HEK293 (cell line): ENCODE results near the gene AMBRA1.

Experiments
- CTCF ChIA-PET: fragments of 350-600 bp; formaldehyde crosslinking; extraction: SDS; loops from one replicate; lab custom pipeline; 2021; ENCODE audit warnings: antibody characterized with exemption; lab: Yijun Ruan, JAX
- POLR2A ChIA-PET: fragments of 300-600 bp; formaldehyde crosslinking; extraction: SDS; loops from one replicate; lab custom pipeline; 2020; ENCODE audit warnings: antibody characterized with exemption, inconsistent platforms; lab: Yijun Ruan, JAX
- H3K27ac ChIP-seq: fragments of 200-500 bp; sonication (Bioruptor generic); 2 replicates; pipeline ENCODE4 v1.5.1; 2014; ENCODE audit warnings: low read depth, low read length, control low read depth, inconsistent platforms; ENCODE audit errors: extremely low read depth
- H3K36me3 ChIP-seq, 2 experiments: fragments of 200-500 bp in 1 of 2; sonication (Bioruptor generic) in 1 of 2; 1 replicate in 1 of 2; 2 replicates in 1 of 2; pipeline ENCODE4 v1.5.1; 2014 to 2017; ENCODE audit warnings: inconsistent platforms in 2 of 2, low read length in 2 of 2; ENCODE audit not compliant: control insufficient read depth in 2 of 2, insufficient read depth in 1 of 2
- H3K4me1 ChIP-seq: fragments of 200-500 bp; sonication (Bioruptor generic); 2 replicates; pipeline ENCODE4 v1.5.1; 2014; ENCODE audit warnings: mild to moderate bottlenecking, low read length, inconsistent platforms; ENCODE audit not compliant: control insufficient read depth, insufficient read depth
- H3K4me3 ChIP-seq: 2 replicates; pipeline ENCODE4 v1.5.1; 2011; ENCODE audit warnings: low read depth, mild to moderate bottlenecking, control low read depth, low read length, moderate library complexity
- H3K9me3 ChIP-seq: fragments of 200-500 bp; sonication (Bioruptor generic); 2 replicates; pipeline ENCODE4 v1.5.1; 2014; ENCODE audit warnings: low read depth, low read length, inconsistent platforms; ENCODE audit not compliant: control insufficient read depth, insufficient read depth
- GFI1B ChIP-seq: fragments of 450-650 bp; formaldehyde crosslinking; IDR thresholded peaks from 2 replicates; pipeline ENCODE4 v1.5.1; 2016; ENCODE audit warnings: missing biosample characterization, missing genetic modification characterization
- HOXC10 ChIP-seq: sonication (generic); formaldehyde crosslinking; IDR thresholded peaks from 2 replicates; pipeline ENCODE4 v1.8.1; 2023; ENCODE audit warnings: mild to moderate bottlenecking, missing genetic modification reagents
- KLF1 ChIP-seq: fragments of 450-650 bp; formaldehyde crosslinking; IDR thresholded peaks from 2 replicates; pipeline ENCODE4 v1.5.1; 2016; ENCODE audit warnings: missing biosample characterization, missing genetic modification characterization
- KLF16 ChIP-seq: fragments of 450-650 bp; formaldehyde crosslinking; IDR thresholded peaks from 2 replicates; pipeline ENCODE4 v1.5.1; 2017; ENCODE audit warnings: missing biosample characterization, missing genetic modification characterization
- MEIS1 ChIP-seq: sonication (generic); formaldehyde crosslinking; IDR thresholded peaks from 2 replicates; pipeline ENCODE4 v1.8.1; 2022; ENCODE audit warnings: missing genetic modification reagents, mild to moderate bottlenecking, borderline replicate concordance
- OVOL3 ChIP-seq: fragments of 450-650 bp; formaldehyde crosslinking; IDR thresholded peaks from 2 replicates; pipeline ENCODE4 v1.5.1; 2016; ENCODE audit warnings: missing biosample characterization, missing genetic modification characterization
- PRDM1 ChIP-seq: fragments of 450-650 bp; formaldehyde crosslinking; IDR thresholded peaks from 2 replicates; pipeline ENCODE4; 2016; ENCODE audit warnings: missing biosample characterization, missing genetic modification characterization
- ZBTB1 ChIP-seq: fragments of 450-650 bp; formaldehyde crosslinking; IDR thresholded peaks from 2 replicates; pipeline ENCODE4 v1.5.1; 2016; ENCODE audit warnings: missing biosample characterization, missing genetic modification characterization
- ZEB2 ChIP-seq: fragments of 450-650 bp; formaldehyde crosslinking; IDR thresholded peaks from 2 replicates; pipeline ENCODE4 v1.5.1; 2016; ENCODE audit warnings: missing biosample characterization, missing genetic modification characterization
- ZNF121 ChIP-seq: fragments of 450-650 bp; formaldehyde crosslinking; IDR thresholded peaks from 2 replicates; pipeline ENCODE4 v1.5.1; 2016; ENCODE audit warnings: missing biosample characterization, missing genetic modification characterization
- ZNF174 ChIP-seq: fragments of 450-650 bp; formaldehyde crosslinking; IDR thresholded peaks from 2 replicates; pipeline ENCODE4 v1.5.0; 2017; ENCODE audit warnings: missing biosample characterization, mild to moderate bottlenecking, missing genetic modification characterization
- ZNF184 ChIP-seq: fragments of 450-650 bp; IDR thresholded peaks from 2 replicates; pipeline ENCODE4 v1.5.1; 2018; ENCODE audit warnings: missing biosample characterization, mild to moderate bottlenecking, missing genetic modification characterization
- ZNF19 ChIP-seq: fragments of 450-650 bp; formaldehyde crosslinking; IDR thresholded peaks from 2 replicates; pipeline ENCODE4; 2016; ENCODE audit warnings: missing biosample characterization, missing genetic modification characterization, low read depth
- ZNF23 ChIP-seq: fragments of 450-650 bp; formaldehyde crosslinking; IDR thresholded peaks from 2 replicates; pipeline ENCODE4 v1.5.1; 2016; ENCODE audit warnings: missing biosample characterization, missing genetic modification characterization, borderline replicate concordance
- ZNF37A ChIP-seq: fragments of 450-650 bp; IDR thresholded peaks from 2 replicates; pipeline ENCODE4 v1.5.1; 2018; ENCODE audit warnings: missing biosample characterization, missing genetic modification characterization
- ZNF510 ChIP-seq: fragments of 450-650 bp; formaldehyde crosslinking; IDR thresholded peaks from 2 replicates; pipeline ENCODE4 v1.5.1; 2018; ENCODE audit warnings: mild to moderate bottlenecking, missing genetic modification characterization, missing biosample characterization; ENCODE audit not compliant: insufficient replicate concordance
- ZNF514 ChIP-seq: fragments of 450-650 bp; formaldehyde crosslinking; IDR thresholded peaks from 2 replicates; pipeline ENCODE4 v1.5.1; 2016; ENCODE audit warnings: missing biosample characterization, missing genetic modification characterization
- ZNF521 ChIP-seq: fragments of 450-650 bp; formaldehyde crosslinking; IDR thresholded peaks from 2 replicates; pipeline ENCODE4 v1.5.1; 2017; ENCODE audit warnings: missing biosample characterization, mild to moderate bottlenecking, missing genetic modification characterization
- ZNF585B ChIP-seq: fragments of 450-650 bp; formaldehyde crosslinking; IDR thresholded peaks from 2 replicates; pipeline ENCODE4 v1.5.1; 2016; ENCODE audit warnings: missing biosample characterization, missing genetic modification characterization
- ZNF626 ChIP-seq: fragments of 450-650 bp; sonication (Bioruptor Pico); formaldehyde crosslinking; IDR thresholded peaks from 2 replicates; pipeline ENCODE4 v1.5.1; 2018; ENCODE audit warnings: missing biosample characterization, missing genetic modification characterization, inconsistent platforms
- ZNF701 ChIP-seq: fragments of 450-650 bp; formaldehyde crosslinking; IDR thresholded peaks from 2 replicates; pipeline ENCODE4 v1.5.1; 2016; ENCODE audit warnings: missing biosample characterization, missing genetic modification characterization
- ZNF791 ChIP-seq: fragments of 450-650 bp; formaldehyde crosslinking; IDR thresholded peaks from 2 replicates; pipeline ENCODE4 v1.5.1; 2016; ENCODE audit warnings: missing biosample characterization, missing genetic modification characterization
- TF ChIP-seq, protein P1 (sequence below): IDR thresholded peaks from 2 replicates; pipeline ENCODE4 v1.6.1; 2011; ENCODE audit warnings: mild to moderate bottlenecking, low read depth, low read length, borderline replicate concordance

The AMBRA1 gene

DNA sequence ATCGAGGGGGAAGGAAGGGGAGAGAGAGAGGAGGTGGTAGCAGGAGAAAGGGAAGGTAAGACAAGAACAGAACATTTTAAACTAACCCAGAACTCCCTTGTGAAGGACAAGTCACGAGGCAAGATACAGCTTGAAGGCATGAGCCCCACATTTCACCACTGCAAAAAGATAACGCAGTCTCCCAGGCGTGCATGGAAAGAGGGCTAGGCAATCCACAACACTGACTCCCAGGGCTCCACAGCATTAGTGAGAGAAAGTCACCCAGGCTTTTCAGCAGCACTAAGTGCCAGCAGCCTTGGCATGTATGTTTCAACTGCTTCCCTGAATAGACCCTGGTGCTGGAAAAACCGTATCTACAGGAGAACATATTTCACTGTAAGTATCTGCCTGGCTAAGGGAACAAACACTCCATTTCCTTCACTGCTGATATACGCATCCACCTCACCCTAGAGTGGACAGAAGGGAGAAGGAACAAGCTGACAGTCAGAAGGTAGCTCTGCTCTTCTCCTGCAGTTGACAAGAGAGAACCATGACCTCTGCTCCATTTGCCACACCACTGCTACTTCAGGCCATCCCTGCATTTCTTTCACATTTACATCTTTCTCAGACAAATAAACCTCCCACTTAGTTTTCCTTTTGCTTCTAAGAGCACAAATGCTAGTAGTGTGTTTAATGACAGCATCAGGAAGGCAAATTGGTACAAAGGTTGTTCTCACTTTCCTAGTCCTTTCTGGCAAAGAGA is 87.9 kb downstream of the AMBRA1 start (continued):
- TF ChIP-seq OVOL3 (tag by site-specific recombination) (no peak), ZNF626 (tag by site-specific recombination) (no peak), PRDM1 (tag by site-specific recombination) (no peak), HOXC10 (CRISPR knock-in tag) (no peak)

DNA sequence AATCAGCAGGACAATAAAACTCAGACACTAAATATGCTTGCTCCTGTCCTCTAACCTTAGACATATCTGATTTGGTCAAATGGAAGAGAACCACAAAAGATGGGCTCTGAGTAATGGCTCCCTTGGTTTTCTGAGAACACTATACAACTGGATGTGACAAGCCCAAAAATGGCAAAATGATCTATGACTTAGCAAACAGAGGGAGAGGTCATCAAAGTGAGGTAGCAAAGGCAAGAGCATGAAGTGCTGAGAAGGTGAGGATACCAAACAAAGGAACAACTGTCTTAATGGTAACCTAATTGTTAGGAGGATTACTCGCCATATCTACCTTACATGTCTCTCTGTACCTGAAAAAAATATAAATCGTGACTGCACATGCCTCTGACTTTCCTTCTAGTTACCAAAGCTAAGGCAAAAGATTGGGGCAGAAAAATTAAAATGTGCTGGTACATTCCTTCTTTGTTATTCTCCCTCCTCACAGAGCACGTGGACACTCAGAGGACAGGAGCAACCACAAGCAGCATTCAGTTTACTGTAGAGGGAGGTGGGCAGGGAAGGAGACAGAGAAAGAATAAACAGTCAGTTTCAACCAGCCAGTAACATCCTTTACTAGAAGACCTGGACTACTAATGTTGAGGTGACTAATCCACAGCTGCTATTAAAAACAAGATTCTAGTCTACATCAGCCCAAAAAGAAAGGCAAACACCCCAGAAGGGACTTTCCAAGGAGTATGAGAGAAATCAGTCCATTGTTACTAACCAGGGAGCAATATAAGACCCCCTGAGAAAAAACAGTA is 88.8 kb downstream of the AMBRA1 start:
- Histone ChIP-seq H3K4me3 (no peak overlapping the region), H3K36me3 (peaks cover 0 to 38% of the 10 kb centered on the region in 2 experiments; a peak in 1 of 3 replicates), H3K27ac (no peak overlapping the region), H3K4me1 (no peaks in the 10 kb centered on the region), H3K9me3 (no peaks in the 10 kb centered on the region)
- TF ChIP-seq ZBTB1 (tag by site-specific recombination) (no peak), ZNF174 (tag by site-specific recombination) (no peak), MEIS1 (CRISPR knock-in tag) (no peak), ZNF19 (tag by site-specific recombination) (no peak), ZNF121 (tag by site-specific recombination) (no peak), GFI1B (tag by site-specific recombination) (no peak), ZNF701 (tag by site-specific recombination) (no peak), ZNF791 (no peak), ZNF521 (no peak), HOXC10 (CRISPR knock-in tag) (no peak), KLF16 (no peak), ZNF37A (tag by site-specific recombination) (no peak), ZNF585B (no peak), ZNF514 (tag by site-specific recombination) (no peak)
- ChIA-PET CTCF (interaction anchor here (1.1 to 2.5 kb wide), 4 partner anchors 15 to 116 kb away, joined by 3 to 9 read pairs (median 6); no protein-coding TSS in a partner anchor), POLR2A (no interaction called here)

DNA sequence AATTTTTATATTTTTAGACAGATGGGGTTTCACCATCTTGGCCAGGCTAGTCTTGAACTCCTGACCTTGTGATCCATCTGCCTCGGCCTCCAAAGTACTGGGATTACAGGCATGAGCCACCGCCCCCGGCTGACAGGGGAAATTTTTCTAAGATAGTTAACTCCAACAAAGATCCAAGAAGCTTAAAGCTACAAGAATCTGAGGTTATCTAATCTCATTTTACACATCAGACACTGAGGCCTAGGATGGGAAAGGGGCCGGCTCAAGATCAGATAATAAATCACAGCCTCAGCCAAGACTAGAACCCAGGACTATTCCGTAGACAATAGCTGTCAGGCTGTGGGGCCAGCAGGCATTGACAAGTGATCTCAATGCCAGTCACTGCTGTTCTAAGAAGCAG is 94.0 kb downstream of the AMBRA1 start:
- Histone ChIP-seq H3K4me1 (no peaks in the 10 kb centered on the region), H3K4me3 (no peak overlapping the region), H3K27ac (no peak overlapping the region), H3K9me3 (no peaks in the 10 kb centered on the region), H3K36me3 (peaks cover 0 to 13% of the 10 kb centered on the region in 2 experiments; a peak in 1 of 3 replicates)
- TF ChIP-seq ZEB2 (tag by site-specific recombination) (no peak), ZNF510 (no peak), ZNF23 (tag by site-specific recombination) (no peak), KLF1 (tag by site-specific recombination) (no peak), ZNF184 (tag by site-specific recombination) (no peak)
- TF ChIP-seq, protein P1, sequence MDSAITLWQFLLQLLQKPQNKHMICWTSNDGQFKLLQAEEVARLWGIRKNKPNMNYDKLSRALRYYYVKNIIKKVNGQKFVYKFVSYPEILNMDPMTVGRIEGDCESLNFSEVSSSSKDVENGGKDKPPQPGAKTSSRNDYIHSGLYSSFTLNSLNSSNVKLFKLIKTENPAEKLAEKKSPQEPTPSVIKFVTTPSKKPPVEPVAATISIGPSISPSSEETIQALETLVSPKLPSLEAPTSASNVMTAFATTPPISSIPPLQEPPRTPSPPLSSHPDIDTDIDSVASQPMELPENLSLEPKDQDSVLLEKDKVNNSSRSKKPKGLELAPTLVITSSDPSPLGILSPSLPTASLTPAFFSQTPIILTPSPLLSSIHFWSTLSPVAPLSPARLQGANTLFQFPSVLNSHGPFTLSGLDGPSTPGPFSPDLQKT = no peak
- ChIA-PET CTCF (interaction anchor here (0.6 to 3.7 kb wide), 6 partner anchors 9 to 192 kb away, joined by 3 to 26 read pairs (median 6); no protein-coding TSS in a partner anchor), POLR2A (no interaction called here)
